Muscle layer of colon (tissue), 2 donors: ENCODE data around the gene GPR176.

Source experiments
- H3K27ac ChIP-seq: one replicate; pipeline ENCODE4 v1.7.0; 2013; ENCODE audit warnings: low read depth, mild to moderate bottlenecking, low read length, moderate library complexity
- H3K27me3 ChIP-seq, 2 donors: one replicate each; pipeline ENCODE4 v1.7.0; 2013; ENCODE audit warnings: low read length in 2 of 2, mild to moderate bottlenecking in 2 of 2; ENCODE audit not compliant: insufficient read depth in 2 of 2, control insufficient read depth in 1 of 2
- H3K36me3 ChIP-seq: one replicate; pipeline ENCODE4 v1.7.0; 2013; ENCODE audit warnings: mild to moderate bottlenecking, low read length; ENCODE audit not compliant: insufficient read depth
- H3K4me1 ChIP-seq: one replicate; pipeline ENCODE4 v1.7.0; 2013; ENCODE audit warnings: mild to moderate bottlenecking, low read length; ENCODE audit not compliant: insufficient read depth
- H3K4me3 ChIP-seq, 2 donors: one replicate each; pipeline ENCODE4 v1.7.0; 2013; ENCODE audit warnings: low read length in 2 of 2, low read depth in 1 of 2, mild to moderate bottlenecking in 1 of 2, moderate library complexity in 1 of 2
- H3K9ac ChIP-seq: one replicate; pipeline ENCODE4 v1.7.0; 2013; ENCODE audit warnings: low read length
- H3K9me3 ChIP-seq: one replicate; pipeline ENCODE4 v1.7.0; 2013; ENCODE audit warnings: mild to moderate bottlenecking, low read length
- donor health status: abdominal sarcoma.
- donor health status: Adenocarcinoma of cecum.

The GPR176 gene

DNA sequence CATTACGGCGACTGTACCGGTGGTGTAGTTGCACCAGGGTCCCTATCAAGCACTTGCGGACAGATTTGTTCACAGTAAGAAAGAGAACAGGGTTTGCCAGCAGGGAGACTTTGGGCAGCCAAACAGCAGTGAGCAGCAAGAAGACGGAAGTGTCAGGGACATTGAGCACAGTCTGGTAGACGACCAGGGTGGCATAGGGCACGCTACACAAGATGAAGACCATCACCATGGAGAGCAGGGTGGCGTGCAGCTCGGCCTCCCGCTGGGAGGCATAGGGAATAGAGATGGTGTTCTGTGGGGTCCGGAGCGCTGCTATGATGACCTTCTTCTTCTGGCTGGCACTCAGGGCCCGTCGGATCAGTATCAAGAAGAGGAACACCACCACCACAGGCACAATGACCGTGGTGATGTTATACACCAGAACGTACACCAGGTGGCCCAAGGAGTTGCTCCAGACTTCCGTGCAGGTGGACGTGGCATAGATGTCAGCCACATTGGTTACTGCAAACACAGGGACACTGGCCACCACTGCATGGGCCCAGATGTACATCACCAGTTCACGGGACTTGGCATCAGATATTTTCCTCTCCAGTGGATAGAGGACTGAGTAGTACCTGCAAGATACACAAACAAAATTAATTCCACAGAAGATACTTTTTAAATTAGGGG, 118.3 kb downstream of the GPR176 start:
- Histone ChIP-seq H3K27me3 (no peaks in the 10 kb centered on the region), H3K27ac (no peak overlapping the region), H3K4me3 (no peak overlapping the region), H3K9me3 (no peaks in the 10 kb centered on the region), H3K4me1 (no peaks in the 10 kb centered on the region), H3K36me3 (no peaks in the 10 kb centered on the region), H3K9ac (no peak overlapping the region)

- no peak overlapping the region for H3K27ac ChIP-seq
Observed at GRCh38 chr15:39799552-39800011, 120.5 kb downstream of the GPR176 start.

DNA sequence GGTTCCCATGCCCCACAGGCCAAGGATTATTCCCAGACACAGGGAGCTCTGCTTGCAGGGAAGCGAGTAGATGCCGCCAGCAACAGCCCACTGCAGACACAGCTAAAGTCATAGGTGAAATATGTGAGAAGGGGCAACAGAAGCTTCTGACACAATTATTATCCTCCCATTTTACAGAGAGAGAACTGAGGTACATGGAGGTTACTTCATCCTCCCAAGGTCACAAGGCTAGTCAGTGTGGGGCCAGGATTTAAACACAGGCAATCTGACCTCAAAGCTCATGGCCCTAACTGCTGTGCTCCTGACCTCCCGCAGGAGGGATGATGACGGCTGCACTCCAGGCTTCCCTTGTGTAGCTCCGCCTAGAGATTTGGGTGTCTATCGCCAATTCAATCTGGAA, 121.7 kb downstream of the GPR176 start:
- Histone ChIP-seq H3K9me3 (no peaks in the 10 kb centered on the region), H3K9ac (no peak overlapping the region), H3K36me3 (no peaks in the 10 kb centered on the region), H3K4me1 (no peaks in the 10 kb centered on the region), H3K27ac (no peak overlapping the region), H3K4me3 (no peak overlapping the region), H3K27me3 (no peaks in the 10 kb centered on the region)

More at GRCh38 chr15:39799552-39800011, 120.5 kb downstream of the GPR176 start:
- Histone ChIP-seq H3K4me1 (no peaks in the 10 kb centered on the region), H3K9me3 (no peaks in the 10 kb centered on the region), H3K27me3 (no peaks in the 10 kb centered on the region), H3K4me3 (no peak overlapping the region), H3K36me3 (no peaks in the 10 kb centered on the region), H3K9ac (no peak overlapping the region)

DNA sequence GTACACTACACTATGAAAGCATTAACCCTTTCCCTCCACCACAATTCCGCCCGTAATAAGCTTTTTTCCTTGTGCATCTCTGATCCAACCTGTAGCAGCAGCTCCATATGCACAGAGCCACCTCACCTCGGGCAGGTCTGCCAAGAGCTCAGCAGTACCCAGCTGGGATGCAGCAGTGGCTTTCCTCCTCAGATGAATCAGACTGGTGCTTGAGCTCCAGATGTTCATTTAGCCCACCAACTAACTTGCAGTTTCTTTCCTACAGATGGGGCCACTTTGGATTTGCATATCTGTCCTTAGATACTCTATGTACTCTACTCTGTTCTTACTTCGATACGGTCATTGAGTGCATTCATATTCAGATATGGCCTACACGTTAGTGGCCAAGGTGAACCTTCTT, 122.7 kb downstream of the GPR176 start:
- Histone ChIP-seq H3K36me3 (no peaks in the 10 kb centered on the region), H3K27ac (no peak overlapping the region), H3K4me1 (no peaks in the 10 kb centered on the region), H3K9me3 (no peaks in the 10 kb centered on the region), H3K9ac (no peak overlapping the region), H3K4me3 (no peak overlapping the region), H3K27me3 (no peaks in the 10 kb centered on the region)

- H3K9ac ChIP-seq: no peak overlapping the region
- no peaks in the 10 kb centered on the region for H3K9me3 ChIP-seq
- H3K27me3 ChIP-seq: no peaks in the 10 kb centered on the region
- H3K36me3 ChIP-seq: no peaks in the 10 kb centered on the region
- no peak overlapping the region for H3K4me3 ChIP-seq
- H3K27ac ChIP-seq: no peak overlapping the region
- no peaks in the 10 kb centered on the region for H3K4me1 ChIP-seq
Observed at GRCh38 chr15:39796601-39797000, 123.5 kb downstream of the GPR176 start.

- Histone ChIP-seq H3K36me3 (no peaks in the 10 kb centered on the region), H3K9ac (no peak overlapping the region), H3K9me3 (no peaks in the 10 kb centered on the region), H3K4me3 (no peak overlapping the region), H3K4me1 (no peaks in the 10 kb centered on the region), H3K27ac (no peak overlapping the region), H3K27me3 (no peaks in the 10 kb centered on the region)
Observed at GRCh38 chr15:39795486-39795885, 124.6 kb downstream of the GPR176 start.

- Histone ChIP-seq H3K4me3 (no peak overlapping the region), H3K27ac (no peak overlapping the region), H3K9me3 (no peaks in the 10 kb centered on the region)
Observed at GRCh38 chr15:39794954-39795353, 125.1 kb downstream of the GPR176 start.

DNA sequence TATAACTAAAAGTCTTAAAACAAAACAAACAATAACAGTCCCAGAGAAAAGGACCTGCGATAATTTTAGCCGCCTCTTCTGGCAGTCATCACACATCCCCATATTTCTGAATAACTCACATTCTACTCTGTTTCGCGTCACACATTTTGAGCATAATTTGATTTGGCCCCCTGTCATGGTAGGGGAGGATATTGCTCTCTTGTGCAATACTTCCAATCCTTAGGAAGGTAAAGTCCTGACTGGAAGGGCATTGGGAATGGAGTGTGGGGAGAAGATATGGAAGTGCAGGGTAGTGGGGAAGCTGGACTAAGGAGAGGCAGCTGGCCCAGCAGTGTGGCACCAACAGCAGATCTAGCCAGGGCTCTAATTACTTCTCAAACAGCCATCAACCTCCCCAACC, 126.1 kb downstream of the GPR176 start:
- Histone ChIP-seq H3K9me3 (no peaks in the 10 kb centered on the region), H3K4me1 (no peaks in the 10 kb centered on the region), H3K27ac (no peak overlapping the region), H3K9ac (no peak overlapping the region), H3K4me3 (no peak overlapping the region), H3K36me3 (no peaks in the 10 kb centered on the region), H3K27me3 (no peaks in the 10 kb centered on the region)

More at GRCh38 chr15:39794954-39795353, 125.1 kb downstream of the GPR176 start:
- H3K36me3 ChIP-seq: no peaks in the 10 kb centered on the region
- no peaks in the 10 kb centered on the region for H3K4me1 ChIP-seq
- H3K9ac ChIP-seq: no peak overlapping the region
- no peaks in the 10 kb centered on the region for H3K27me3 ChIP-seq

GRCh38 chr15:39792844-39793335, 127.2 kb downstream of the GPR176 start:
- Histone ChIP-seq H3K27me3 (no peaks in the 10 kb centered on the region), H3K36me3 (no peaks in the 10 kb centered on the region), H3K9me3 (no peaks in the 10 kb centered on the region), H3K9ac (no peak overlapping the region), H3K4me3 (no peak overlapping the region), H3K27ac (no peak overlapping the region), H3K4me1 (no peaks in the 10 kb centered on the region)

DNA sequence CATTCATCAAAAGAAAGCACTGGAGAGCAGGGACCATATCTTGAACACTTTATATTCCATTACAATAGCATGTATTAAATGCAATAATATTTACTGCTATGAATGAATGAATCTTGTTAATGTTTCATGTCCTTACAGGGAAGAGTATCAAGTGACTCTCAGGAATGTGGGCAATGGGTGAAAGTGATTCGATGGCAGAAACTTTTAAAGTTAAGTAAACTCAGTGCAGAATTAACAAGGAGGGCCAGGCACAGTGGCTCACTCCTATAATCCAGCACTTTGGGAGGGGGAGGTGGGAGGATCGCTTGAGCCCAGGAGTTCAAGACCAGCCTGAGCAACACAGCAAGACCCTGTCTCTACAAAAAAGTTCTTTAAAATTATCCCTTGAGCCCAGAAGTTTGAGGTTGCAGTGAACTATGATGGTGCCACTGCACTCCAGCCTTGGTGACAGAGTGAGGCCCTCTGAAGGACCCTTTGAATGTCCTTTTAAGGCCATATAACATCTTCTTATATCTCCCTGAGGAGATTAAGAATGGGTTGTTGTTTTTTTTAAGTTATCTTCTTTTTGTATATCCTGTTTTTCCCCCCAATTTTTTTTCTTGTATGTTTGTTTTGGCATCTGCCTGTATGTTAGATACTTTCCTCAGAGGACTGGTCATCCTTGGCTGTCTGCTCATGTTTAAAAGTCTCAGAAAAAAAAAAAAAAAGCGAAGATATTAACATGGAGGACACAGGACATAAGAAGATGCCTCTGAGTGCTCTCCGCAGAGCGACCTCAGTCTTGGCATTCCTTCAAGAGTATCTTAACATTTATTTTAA, 127.8 kb downstream of the GPR176 start:
- H3K9me3 ChIP-seq: no peaks in the 10 kb centered on the region

DNA sequence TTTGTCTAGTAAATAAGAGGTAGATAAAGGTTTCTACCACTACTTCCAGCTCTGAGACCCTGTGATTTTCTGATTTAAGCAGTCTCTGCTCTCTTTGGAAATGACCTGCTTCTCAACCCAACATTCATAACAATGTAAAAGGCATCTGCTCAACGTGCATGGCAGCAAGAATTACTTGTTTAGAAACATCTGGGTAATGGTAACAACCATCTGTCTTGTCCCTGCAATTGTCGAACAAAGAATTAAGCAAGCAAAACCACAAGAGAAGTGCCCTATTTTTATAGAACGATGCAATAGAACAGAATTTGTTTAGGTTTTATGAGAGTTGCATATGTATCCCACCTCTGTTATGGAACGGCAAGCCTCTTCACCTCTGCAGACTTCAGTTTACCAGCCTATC, 130.3 kb downstream of the GPR176 start:
- Histone ChIP-seq H3K9ac (no peak overlapping the region), H3K4me1 (no peaks in the 10 kb centered on the region), H3K9me3 (no peaks in the 10 kb centered on the region), H3K27me3 (no peaks in the 10 kb centered on the region), H3K36me3 (no peaks in the 10 kb centered on the region), H3K4me3 (no peak overlapping the region), H3K27ac (no peak overlapping the region)

More for the DNA sequence above, 127.8 kb downstream of the GPR176 start:
- Histone ChIP-seq H3K9ac (no peak overlapping the region), H3K4me3 (no peak overlapping the region), H3K27me3 (no peaks in the 10 kb centered on the region), H3K27ac (no peak overlapping the region), H3K36me3 (no peaks in the 10 kb centered on the region), H3K4me1 (no peaks in the 10 kb centered on the region)
